Fibroblast of villous mesenchyme (primary cell): Measurements from ENCODE around the gene OSER1. TPM values are rescaled to one million over a fixed set of nuclear protein-coding genes. Genes with fewer than 3 reads are reported as not detected.

Experiments used
- DNase-seq: peaks from one replicate; pipeline ENCODE4 v3.0.0-alpha.2; 2010; ENCODE audit warnings: low read depth
- H3K4me3 ChIP-seq: 2 replicates; pipeline ENCODE4 v1.5.1; 2011; ENCODE audit warnings: low read depth, mild to moderate bottlenecking, low read length
- total RNA-seq: library from RNA; depleted of rRNA; stranded (reverse); fragments of >200 nt; gene quantifications from 2 replicates; pipeline ENCODE4 v1.2.3, GENCODE V29; 2012
- TF ChIP-seq, protein P1 (sequence below): IDR thresholded peaks from 2 replicates; pipeline ENCODE4 v1.5.1; 2012; ENCODE audit warnings: low read depth, mild to moderate bottlenecking, low read length; ENCODE audit not compliant: insufficient read depth

Gene OSER1
- total RNA-seq, 1 donor: 45.8 TPM

DNA sequence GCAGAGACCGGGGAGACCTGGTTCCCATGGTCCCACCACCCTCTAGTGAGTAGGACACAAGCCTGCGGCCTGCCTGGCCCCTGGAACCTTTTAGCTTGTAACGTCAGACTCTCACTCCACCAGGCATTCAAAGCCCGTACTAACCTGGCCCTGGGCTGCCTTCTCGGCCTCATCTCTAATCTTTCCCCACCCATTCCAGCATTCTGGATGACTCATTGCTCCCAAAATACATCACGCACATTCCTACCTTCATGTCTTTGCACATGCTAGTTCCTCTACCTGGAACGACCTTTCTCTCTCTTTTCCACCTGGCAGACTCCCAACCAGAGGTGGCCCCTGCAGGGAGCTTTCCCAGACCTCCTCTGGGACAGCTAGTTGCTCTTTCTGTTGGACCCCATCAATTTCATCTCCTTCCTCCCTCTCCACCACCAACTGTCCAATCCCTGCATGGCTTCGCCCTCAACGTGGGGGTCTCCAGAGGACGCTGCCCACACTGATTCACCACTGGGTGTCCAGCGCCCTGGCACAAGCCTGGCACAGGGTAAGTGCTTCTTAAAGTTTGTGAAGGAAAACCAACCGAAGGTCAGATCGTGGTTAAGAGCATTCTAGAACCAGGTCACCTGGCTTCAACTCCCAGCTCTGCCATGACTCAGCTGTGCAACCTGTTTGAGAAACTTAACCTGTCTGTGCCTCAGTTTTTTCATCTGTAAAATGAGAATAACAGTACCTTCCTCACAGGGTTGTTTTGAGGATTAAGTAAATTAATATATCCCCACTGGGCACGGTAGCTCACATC, 58.8 kb downstream of the OSER1 start:
- TF ChIP-seq, protein P1, sequence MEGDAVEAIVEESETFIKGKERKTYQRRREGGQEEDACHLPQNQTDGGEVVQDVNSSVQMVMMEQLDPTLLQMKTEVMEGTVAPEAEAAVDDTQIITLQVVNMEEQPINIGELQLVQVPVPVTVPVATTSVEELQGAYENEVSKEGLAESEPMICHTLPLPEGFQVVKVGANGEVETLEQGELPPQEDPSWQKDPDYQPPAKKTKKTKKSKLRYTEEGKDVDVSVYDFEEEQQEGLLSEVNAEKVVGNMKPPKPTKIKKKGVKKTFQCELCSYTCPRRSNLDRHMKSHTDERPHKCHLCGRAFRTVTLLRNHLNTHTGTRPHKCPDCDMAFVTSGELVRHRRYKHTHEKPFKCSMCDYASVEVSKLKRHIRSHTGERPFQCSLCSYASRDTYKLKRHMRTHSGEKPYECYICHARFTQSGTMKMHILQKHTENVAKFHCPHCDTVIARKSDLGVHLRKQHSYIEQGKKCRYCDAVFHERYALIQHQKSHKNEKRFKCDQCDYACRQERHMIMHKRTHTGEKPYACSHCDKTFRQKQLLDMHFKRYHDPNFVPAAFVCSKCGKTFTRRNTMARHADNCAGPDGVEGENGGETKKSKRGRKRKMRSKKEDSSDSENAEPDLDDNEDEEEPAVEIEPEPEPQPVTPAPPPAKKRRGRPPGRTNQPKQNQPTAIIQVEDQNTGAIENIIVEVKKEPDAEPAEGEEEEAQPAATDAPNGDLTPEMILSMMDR: no peak
- no peak for DNase-seq
- no peak overlapping the region for H3K4me3 ChIP-seq

DNA sequence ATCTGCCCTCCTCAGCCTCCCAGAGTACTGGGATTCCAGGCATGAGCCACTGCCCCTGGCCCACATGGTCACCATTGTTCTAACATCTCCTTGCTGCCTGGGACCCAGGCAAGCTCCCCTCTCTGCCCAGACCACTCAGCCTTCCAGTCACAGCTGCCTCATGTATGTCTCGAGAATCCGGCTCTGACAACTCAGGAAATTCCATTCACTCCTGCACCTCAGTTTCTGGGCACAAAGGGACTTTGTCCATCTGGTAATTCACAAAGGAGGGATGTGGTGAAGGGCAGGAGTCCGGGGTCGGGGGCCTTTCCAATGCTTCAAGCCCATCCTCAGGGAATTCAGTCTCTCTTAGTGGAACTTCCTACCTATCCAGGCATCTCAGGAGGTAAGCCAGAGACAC, 64.3 kb downstream of the OSER1 start:
- no peak for DNase-seq

More for the DNA sequence above, 64.3 kb downstream of the OSER1 start:
- TF ChIP-seq, protein P1: no peak
- no peak overlapping the region for H3K4me3 ChIP-seq

Other genes starting within 250 kb of the OSER1 start
- gene JPH2, start 23.6 kb downstream of the OSER1 start, total RNA-seq: 37.4 and 50.5 TPM in 2 replicates
- not detected in 2 replicates for gene GDAP1L1, start 36.5 kb upstream of the OSER1 start, total RNA-seq
- 8.7 and 10.8 TPM in 2 replicates for gene FITM2, start 100.4 kb upstream of the OSER1 start, total RNA-seq
- gene R3HDML, start 126.3 kb upstream of the OSER1 start, total RNA-seq: not detected in 2 replicates
- not detected in 2 replicates for gene HNF4A, start 144.9 kb upstream of the OSER1 start, total RNA-seq